Stimulated activated CD4-positive, alpha-beta T cell treated with anti-CD3 and anti-CD28 coated beads, Interleukin-2, amount 100 ng/mL, for 24 hours (primary cell): ENCODE results near the gene PDK1.

ENCODE experiments used
- DNase-seq, 2 donors: peaks; one replicate each; pipeline ENCODE4 v3.0.0-alpha.2; 2020

The PDK1 gene

DNA sequence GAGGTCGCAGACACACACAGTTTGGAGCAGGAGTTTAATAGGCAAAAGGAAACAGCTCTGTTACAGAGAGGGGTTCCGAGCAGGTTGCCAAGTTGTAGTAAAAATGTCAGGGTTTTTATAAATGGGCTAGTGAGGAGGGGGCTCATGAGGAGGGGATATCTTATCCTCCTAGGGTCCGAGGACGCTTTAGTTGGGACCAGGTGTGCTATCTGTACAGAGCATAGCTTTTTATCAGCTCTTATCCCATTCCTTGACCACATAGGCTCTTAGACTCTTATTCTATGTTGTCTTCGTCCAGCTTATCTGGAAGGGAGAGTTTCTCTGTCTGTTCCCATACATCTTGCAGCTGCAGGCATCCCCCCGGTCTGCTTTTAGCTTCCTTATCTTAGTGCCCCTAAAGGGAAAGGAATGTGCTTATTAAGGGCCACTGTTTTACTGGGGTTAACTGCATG lies 44.7 kb downstream of the PDK1 start:
- DNase-seq = no peak

DNA sequence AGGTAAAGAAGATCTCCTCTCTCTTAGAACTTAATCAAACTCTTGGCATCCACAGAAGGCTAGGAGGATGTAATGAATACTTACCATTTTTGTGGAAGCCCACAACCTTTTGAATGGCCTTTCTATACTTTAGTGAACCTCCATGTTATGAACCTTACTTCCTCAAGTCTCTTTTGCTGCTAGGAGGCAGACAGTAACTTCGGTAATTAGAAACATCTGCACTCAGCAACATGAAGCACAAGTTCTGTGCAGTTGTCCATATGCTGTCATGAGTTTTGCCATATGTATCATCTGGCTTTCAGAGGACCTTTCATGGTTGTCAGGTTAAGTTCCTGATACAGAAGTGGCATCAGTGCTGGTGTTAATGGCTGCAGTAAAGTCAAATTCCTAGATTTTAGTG lies 50.4 kb downstream of the PDK1 start:
- DNase-seq = no peak

DNA sequence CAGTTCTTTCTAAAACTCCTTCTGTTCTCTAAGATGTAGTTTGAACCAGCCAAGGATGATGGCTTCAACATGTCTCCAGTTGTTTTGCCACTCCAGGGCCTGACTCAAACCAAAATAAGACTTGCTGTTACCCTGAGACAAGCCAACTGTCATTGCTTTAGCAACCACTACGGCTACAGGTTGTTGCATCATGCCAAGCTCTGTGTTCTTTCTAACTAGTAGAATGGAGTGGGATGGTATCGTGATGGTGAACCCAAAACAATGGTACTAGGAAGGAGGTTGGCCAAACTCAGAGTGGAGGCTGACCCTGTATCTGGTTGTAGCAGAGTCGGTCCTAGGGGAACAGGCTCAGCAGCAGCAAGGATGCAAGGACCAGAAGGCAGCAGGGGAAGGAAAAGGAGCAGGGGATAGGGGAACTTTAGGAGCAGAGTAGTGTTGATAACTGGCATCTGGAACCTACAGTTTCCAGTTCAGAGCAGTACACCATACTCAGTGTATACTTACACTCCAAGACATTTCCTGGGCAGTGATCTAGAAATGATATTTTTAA lies 51.6 kb downstream of the PDK1 start:
- DNase-seq = no peak

DNA sequence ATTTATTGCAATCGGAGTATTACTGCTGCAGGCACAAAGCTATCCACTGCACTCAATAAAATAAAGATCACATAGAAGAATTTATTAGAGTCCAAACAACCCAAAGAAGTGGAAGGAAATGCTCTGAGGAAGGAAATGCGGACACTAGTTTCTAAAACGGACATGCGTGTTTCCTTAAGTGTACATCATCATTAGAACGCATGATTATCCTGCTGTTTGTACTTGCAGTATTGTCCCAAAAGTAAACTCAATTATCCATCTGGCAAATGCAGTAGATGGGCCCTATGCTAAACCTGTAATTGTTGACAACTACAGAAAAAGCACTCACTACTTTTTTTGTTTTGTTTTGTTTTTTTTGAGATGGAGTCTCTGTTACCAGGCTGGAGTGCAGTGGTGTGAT lies 53.6 kb downstream of the PDK1 start:
- DNase-seq = no peak

DNA sequence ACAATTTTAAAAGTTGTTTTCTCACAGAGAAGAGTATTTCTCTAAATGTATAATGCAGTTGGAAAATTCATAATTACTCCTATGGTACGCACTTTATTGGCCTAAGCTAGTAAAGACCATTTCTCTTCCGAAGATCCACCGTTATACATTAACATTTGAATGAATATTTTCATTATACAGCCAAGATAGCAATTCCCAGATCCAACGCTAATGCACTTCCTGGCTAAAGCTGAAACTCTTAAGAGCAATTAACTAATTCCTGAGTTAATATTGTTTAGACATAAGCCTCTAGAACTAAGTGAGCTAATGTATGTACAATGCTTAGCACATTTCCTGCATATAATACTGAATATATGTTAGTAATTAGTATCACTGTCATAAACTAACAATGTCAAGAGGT lies 56.2 kb downstream of the PDK1 start:
- no peak for DNase-seq

DNA sequence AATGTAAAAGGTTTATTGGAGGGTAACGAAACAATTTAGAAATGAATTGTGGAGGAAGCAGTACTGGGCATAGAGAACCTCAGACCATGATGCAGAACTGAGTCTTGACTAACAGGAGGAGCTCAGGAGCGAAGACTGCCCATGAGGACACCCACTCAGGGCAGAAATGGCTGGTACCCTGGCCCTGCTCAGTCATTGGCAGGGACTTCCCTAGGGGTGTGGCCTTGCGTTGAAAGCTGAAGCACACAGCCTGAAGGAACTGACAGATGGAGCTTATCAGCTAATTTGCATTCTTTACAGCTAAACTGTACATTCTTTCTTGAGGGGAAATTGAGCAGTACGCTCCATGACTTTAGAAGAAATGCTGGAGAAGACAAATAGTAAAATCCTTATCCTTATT lies 57.1 kb downstream of the PDK1 start:
- no peak for DNase-seq

DNA sequence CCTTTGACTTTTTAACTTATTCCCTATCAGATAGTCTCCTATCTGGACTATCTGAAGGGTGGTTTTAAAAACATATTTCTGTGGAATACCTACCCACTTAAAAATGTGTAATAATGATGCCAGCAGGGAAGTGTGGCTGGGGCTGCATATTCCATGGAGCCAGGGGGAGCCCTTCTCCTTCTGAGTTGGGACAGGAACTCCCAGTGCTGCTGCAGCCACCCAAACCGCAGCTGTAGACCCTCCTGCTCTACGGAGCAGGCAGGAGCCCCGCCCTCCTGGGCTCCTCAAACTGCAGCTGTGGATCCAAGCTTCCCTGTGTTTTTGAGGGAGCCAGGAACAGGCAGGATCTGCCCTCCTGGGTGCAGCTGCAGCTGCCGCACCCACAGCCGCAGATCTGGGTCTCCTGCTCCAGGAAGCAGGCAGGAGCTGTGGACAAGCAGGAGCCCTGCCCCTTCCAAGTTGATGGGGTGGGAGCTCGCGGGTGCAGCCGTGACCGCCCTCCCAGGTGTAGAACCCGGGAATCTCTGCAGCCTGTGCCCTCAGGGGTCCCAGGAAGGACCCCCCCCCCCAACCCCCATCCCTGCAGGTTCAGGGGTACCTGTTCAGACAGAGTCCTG lies 57.8 kb downstream of the PDK1 start:
- no peak for DNase-seq

DNA sequence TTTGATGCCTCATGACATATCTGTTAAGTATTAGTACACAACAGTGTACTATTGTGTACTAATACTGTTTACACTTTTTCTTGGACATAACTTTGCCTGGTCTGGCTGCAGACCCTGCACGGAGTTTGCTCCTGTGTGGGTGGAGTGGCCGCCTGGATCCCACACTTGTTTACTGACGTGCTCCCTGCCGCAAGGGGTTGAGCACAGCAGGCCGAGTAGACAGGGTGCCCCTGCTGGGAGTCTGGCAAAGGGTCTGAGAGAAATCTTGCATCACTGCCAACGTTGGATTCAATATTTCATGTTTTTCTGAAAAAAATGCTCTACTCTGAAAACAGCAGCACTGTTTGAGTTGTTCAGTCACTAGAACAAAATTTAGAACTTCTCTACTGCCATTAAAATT lies 59.0 kb downstream of the PDK1 start:
- DNase-seq = no peak

DNA sequence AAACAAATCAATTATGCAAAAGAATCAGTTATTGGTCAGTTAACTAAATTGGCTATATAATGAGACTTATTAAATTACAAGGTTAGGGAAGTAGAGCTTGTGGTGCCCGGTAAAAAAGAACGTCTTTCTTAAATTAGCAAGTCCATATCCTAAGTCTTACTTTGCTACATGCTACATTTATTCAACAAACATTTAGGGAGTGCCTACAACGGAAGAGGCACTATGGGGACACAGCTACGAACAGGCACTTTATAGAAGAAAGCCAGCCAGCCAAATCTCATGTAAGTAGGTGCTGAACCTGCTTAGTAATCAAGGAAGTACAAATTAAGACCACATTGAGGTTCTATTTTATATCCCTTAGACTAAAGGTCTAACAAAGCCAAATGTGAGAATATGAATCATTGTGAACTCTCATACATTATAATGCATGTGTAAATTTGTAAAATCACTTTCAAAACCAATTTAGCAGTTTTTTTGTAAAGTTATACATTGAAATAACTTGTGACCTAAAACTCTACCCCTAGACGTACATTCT lies 59.9 kb downstream of the PDK1 start:
- no peak for DNase-seq

DNA sequence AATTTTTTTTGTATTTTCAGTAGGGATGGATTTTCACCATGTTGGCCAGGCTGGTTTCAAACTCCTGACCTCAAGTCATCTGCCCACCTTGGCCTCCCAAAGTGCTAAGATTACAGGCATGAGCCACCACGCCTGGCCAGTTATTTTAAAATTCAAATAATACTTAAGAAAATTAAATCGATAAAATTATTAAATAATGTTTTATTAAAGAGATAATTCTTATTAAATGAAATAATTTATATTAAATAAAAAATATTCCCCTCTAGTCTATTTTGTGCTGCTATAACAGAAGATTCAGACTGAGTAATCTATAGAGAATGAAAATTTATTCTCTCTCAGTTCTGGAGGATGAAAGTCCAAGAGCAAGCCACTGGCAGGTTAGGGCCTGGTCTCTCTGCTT lies 61.2 kb downstream of the PDK1 start:
- no peak for DNase-seq

DNA sequence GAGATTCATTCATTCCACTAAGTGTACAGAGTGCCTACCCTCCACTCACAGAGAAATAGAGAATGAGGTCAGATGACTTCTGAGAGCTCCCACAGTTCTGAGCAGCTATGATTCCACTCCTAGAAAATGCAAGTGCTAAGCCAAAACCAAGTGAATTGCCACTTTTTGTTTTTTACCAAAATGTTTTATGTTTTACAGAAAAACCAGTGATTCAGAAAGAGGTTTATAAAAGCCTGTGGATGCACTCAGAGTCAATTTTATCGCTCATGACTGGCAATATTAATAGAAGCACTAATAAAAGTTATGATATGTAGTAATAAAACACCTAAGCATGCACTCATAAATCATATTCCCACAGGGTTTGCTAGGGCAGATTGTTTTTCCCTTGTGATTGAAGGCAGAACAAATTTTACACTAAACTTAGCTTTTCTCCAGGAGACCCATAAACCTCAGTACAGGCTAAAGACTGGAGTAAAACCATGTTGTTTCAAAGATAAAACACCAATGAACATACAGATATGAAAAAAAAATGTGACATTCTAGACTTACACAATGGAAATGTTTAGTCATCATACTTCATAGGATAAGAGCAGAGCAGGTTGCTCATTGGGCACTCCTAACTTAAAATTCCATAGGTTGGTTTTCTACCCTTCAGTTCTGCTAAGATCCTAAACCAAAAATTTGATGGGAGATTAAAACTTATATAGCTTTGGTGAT lies 67.5 kb downstream of the PDK1 start:
- no peak for DNase-seq

DNA sequence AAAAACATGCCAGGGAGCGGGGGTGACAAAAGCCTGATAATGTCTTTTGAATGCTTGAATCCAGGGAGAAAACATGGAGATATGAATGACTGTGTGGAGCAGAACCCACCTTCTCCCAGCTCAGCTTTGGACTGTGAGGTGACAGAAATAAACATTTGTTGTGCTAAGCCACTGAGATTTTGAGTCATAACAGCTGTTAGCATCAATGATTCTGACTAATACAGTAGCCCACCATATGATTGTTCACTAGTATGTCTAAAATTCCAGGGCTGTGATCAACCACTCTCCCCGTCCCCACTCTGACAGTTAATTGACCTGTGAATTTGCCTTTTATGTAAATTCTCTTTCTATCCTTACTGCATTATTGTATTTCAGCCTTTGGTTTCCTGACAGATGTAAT lies 69.1 kb downstream of the PDK1 start:
- no peak for DNase-seq

DNA sequence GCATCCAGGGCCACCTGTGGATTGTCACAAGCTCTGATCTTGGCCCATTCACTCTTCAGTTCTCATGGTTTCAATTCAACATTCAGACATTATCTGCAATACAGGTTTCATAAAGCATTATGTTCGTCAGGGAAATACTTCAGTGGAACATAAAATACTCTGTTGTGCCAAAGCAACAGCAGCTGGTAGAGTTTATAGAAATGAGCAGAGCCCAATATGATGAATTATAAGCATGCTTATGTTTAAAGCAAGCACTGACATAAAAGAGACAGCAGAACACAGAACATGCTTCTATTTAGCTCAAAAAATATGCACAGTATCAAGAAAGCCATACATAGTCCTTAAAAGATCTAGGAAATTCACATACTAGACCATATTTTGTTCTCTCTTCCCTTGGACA lies 71.3 kb downstream of the PDK1 start:
- DNase-seq = no peak

DNA sequence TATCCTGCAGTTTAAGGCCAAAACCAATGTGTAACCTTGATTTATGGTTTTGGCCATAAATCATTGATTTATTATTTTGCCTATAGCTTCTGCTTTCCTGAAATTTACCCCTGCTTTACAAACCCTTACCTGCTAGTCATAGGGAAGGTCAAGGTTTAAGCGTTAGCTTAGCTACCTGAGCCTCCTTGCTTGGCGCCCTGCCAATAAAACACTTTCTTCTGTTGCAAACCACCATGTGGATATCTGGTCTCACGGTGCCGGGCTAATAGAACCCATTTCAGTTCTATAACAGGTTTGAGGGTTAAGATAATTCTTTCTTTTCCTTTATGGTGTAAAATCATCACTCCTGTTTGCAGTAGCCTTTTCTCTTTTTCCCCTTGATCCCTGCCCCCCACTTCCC lies 72.2 kb downstream of the PDK1 start:
- no peak for DNase-seq

DNA sequence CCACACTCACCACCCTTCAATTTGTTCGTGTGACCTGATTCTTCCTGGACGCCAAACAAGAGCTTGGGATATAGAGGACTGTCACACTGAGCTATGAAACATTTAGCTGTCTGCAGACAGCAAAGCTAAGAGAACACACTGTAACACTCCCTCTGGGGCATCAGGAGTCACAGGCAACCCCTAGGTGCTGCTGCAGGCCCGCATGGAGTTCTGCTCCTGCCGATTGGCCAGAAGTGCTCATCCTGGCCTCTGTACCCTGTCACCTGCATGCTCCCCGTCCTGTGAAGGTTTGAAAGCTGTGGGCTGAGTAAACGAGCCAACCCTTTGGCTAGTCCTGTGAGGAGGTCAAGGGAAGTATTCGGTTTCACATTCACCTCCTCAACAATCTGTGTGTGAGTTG lies 73.7 kb downstream of the PDK1 start:
- DNase-seq = no peak

DNA sequence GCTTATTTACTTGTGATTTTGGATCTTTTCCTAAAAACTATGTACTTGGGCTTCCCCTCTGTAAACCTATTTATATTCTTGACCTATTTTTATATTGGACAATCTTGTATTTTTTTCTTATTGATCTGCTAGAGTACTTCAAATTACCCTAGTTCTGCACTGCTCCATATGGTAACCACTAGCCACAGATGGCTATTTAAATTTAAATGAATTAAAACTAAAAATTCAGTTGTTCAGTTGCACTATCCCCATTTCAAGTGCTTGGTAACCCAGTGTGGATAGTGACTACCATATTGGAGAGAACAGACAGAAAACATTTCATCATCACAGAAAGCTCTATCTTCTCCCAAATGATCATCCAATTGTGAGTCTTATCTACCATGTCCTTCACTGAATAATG lies 74.3 kb downstream of the PDK1 start:
- no peak for DNase-seq

DNA sequence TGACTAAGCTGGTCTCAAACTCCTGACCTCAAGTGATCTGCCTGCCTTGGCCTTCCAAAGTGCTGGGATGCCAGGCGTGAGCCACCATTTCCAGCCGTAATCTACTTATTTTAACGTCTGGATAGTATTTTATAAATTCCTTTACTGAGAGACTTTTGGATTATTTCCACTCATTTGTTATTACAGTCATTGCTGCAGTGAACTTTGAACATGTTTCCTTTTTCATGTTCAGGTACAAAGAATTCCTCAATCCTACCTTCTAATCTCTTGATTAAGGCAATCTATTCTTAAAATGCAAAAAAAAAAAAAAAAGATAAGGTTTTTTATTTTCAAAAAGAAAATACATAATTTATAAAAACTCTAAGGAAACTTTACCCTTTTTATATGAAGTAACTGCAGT lies 78.6 kb downstream of the PDK1 start:
- DNase-seq = no peak

DNA sequence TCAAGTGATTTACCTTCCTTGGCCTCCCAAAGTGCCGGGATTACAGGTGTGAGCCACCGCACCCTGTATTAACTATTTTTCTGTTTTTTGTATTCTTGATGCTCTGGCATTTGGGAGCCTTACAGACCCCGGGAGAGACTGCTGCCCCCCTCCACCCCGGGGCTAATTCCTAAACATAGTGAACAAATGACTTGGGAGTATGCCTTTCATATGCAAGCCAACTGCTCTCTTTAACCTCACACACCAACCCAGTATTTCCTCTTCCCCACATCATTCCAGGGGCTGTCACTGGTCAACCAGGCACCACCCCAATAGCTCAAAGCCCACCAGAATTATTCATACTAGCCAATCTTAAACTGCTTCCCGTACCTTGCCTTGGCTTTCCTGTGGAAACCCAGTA lies 79.7 kb downstream of the PDK1 start:
- no peak for DNase-seq

DNA sequence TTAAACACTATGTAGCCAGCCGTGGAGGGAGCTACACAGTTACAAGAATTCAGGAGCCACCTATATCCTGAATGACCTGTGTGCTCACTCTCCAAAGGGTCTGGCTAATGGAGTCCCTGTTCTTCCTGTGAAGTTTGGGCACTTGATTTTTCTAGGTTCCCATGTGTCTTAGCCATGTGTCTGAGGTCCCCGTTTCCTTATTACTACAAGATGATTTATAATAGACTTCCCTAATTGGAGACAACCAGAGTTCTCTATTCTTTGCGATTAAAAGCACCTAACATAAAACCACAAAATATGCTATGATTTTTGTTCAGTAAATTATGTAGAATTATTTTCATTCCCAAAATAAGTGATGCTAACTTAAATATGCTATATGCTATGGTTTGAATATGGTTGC lies 83.4 kb downstream of the PDK1 start:
- no peak for DNase-seq

DNA sequence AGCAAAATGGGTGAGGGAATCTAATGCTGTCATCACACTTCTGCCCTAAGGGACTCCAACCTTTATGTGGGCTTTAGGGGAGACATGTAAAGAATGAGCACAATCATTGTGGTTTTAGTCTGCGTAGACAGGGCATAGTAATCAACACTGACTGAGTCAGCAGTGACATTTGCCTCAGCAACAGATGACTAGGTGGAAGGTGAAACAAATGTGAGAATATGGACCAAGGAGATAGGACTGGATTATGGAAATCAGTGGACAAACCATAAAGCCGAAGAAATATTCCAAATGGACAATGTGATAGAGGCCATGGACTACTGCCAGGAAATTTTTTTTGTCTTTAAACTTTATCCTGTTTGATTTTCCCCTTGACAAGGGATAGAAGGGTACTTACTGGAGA lies 83.9 kb downstream of the PDK1 start:
- DNase-seq = no peak

DNA sequence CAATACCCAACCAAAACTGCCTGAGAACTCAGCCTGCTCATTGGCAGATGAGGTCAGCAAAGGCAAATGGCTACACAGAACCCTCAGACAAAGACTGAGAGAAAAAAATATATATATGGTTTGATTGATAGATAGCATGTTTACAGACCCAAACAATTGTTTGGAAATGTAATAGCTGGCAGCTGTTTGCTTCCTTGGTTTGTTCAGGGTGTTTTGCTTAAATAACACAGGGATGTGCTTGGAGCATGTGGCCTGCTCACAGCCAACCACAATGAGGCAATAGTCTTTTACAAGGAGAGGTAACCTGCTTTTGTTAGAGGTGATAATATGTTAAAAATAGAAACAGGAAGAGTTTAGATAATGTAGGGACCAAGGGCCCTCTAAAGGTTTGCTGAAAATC lies 84.5 kb downstream of the PDK1 start:
- no peak for DNase-seq

DNA sequence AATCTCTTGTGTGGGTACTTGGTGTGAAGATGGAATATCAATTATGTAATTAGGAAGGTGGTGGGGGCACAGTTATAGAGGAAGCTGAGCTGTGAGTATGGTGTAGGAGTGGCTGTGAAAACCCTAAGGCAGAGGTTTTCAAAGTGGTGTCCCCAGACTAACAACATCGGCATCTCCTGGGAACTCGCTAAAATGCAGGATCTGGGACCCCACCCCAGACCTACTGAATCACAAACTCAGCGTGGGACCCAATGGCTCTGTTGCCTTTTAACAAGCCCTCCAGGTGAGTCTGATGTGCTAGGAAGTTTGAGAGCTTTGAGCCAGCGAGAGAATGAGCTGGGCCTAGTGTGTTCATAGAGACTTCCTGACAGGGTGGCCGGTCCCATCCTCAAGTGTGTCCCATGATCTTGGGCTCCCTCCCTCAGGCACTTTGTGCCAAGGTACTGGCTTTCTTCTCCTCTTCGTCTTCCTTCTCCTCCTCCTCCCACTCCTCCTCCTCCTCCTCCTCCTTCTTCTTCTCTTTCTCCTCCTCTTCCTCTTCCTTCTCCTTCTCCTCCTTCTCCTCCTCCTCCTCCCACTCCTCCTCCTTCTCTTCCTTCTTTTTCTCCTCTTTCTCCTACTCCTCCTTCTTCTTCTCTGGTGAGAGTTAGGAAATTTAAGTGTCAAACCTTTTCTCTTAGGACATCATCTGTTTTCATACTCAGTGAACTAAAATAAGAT lies 86.6 kb downstream of the PDK1 start:
- DNase-seq = no peak

DNA sequence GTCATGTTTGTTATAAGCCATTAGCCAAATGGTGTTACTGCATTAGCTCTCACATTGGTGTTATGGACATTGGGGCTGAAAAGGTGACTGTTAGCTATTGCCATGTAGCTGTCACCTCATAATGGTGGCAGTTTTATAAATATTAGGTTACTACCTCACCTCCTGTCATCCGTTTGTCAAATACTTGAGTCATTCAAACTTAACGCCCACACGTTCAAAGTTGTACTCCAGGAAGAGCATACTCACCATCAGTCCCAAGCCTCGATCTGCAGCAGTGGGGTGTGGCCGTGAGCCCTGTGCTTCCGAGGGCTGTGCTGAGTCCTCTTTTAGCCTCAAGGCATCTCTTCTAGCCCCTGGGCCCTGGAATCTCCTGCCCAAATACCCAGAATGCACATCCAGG lies 87.3 kb downstream of the PDK1 start:
- peak in 1 of 2 donors; percentile 7 for DNase-seq

DNA sequence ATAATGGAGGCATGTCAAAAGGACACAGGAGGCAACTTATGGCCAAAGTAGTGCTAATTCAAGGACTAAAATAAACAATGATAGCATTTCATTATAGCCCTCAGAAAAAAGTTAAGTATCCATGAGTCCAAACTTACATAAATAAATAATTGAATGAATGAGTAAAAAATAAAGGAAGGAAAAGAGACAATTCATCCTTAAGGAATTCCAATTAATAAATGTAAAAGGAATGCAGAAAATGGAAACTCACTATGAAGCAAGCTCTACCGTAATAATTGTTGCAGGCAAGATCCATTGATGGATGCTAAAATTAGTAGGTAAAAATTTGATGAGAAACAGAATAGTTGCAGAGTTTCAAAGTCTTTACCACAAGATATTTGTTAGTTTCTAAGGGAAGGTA lies 91.5 kb downstream of the PDK1 start:
- DNase-seq = no peak
